Natural killer cell treated with Interleukin-12 subunit alpha and Interleukin-12 subunit beta and Interleukin-15 and Interleukin-18, amount 100 ng/mL, for 72 hours (primary cell): Measurements from ENCODE around the gene CDKN2AIPNL. TPM values are rescaled to one million over a fixed set of nuclear protein-coding genes. Genes with fewer than 3 reads are reported as not detected.

Experiments
- ATAC-seq, 2 donors: fragments of 150-1000 bp; cut with Tn5 transposase in 1 of 2; sonication (Bioruptor Pico), chemical (Tn5 transposase) in 1 of 2; 2 replicates each; pipeline ENCODE4 v1.10.0; 2021
- DNase-seq: peaks from one replicate; pipeline ENCODE4 v3.0.0; 2022; ENCODE audit warnings: low spot score
- H3K27ac Mint-ChIP-seq, 2 donors: 1 replicate in 1 of 2; 2 replicates in 1 of 2; pipeline ENCODE4 v1.8.0; 2022; ENCODE audit warnings: mixed read lengths in 2 of 2, mild to moderate bottlenecking in 1 of 2, moderate library complexity in 1 of 2
- H3K27me3 Mint-ChIP-seq, 2 donors: 1 replicate in 1 of 2; 2 replicates in 1 of 2; pipeline ENCODE4 v1.8.0; 2022; ENCODE audit warnings: mixed read lengths in 2 of 2
- H3K36me3 Mint-ChIP-seq: one replicate; pipeline ENCODE4 v1.8.0; 2022; ENCODE audit warnings: mixed read lengths
- H3K4me1 Mint-ChIP-seq, 2 donors: 1 replicate in 1 of 2; 2 replicates in 1 of 2; pipeline ENCODE4 v1.8.0; 2022; ENCODE audit warnings: low read depth in 2 of 2, mixed read lengths in 2 of 2, mild to moderate bottlenecking in 1 of 2
- H3K4me3 Mint-ChIP-seq: one replicate; pipeline ENCODE4 v1.8.0; 2022; ENCODE audit warnings: mixed read lengths
- H3K9me3 Mint-ChIP-seq: 2 replicates; pipeline ENCODE4 v1.8.0; 2022; ENCODE audit warnings: mixed read lengths
- total RNA-seq, 2 donors: library from RNA; stranded (reverse); gene quantifications; one replicate each; pipeline ENCODE4 v1.2.3, GENCODE V29; 2022

CDKN2AIPNL gene
- total RNA-seq, 2 donors from 2014 or later: 28.2 to 36.5 TPM

DNA sequence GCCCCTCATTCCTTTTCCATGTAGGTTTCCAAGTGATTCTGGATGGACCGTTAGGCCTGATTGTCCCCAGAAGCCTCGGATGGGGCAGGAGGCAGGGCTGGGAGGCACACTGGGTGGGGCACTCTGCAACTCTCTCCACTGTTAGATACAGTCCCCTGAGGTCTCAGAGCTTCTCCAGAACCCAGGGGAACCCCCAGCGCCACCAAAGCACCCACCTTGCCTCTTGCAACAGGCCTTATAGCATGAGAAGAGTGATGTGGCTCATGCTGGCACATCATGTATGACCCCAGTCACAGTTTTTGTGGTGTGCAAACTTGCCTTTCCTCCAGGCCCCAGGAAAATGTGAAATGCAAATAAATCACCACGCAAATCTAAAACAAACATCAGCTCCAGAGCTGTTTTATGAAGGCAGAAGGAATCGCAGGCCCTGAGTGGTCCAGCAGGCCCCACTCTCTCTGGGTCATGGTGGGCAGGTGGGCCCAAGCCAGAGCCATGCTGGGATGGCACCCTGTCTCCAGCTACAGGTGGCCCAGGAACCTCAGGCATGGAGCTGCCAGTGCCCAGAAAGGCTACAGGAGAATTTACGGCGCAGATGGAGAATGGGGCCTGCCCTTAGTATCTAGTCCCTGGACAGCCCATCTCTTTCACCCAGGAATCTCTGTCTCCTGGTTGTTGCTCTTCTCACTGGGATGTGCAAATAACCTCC is 36.3 kb upstream of the CDKN2AIPNL start:
- Mint-ChIP-seq H3K27ac (no peak overlapping the region), H3K27me3 (no peaks in the 10 kb centered on the region), H3K9me3 (peaks cover 3% of the 10 kb centered on the region), H3K4me1 (peaks cover 17 to 18% of the 10 kb centered on the region in 2 donors), H3K4me3 (no peak overlapping the region), H3K36me3 (no peaks in the 10 kb centered on the region)
- ATAC-seq (no peak), DNase-seq (no peak)

GRCh38 chr5:134446938-134447337 is 35.3 kb upstream of the CDKN2AIPNL start:
- no peak for ATAC-seq
- Mint-ChIP-seq H3K9me3 (peaks cover 3% of the 10 kb centered on the region), H3K36me3 (no peaks in the 10 kb centered on the region), H3K27me3 (no peaks in the 10 kb centered on the region), H3K4me3 (no peak overlapping the region), H3K4me1 (peaks cover 17 to 18% of the 10 kb centered on the region in 2 donors), H3K27ac (no peak overlapping the region)
- DNase-seq: no peak

DNA sequence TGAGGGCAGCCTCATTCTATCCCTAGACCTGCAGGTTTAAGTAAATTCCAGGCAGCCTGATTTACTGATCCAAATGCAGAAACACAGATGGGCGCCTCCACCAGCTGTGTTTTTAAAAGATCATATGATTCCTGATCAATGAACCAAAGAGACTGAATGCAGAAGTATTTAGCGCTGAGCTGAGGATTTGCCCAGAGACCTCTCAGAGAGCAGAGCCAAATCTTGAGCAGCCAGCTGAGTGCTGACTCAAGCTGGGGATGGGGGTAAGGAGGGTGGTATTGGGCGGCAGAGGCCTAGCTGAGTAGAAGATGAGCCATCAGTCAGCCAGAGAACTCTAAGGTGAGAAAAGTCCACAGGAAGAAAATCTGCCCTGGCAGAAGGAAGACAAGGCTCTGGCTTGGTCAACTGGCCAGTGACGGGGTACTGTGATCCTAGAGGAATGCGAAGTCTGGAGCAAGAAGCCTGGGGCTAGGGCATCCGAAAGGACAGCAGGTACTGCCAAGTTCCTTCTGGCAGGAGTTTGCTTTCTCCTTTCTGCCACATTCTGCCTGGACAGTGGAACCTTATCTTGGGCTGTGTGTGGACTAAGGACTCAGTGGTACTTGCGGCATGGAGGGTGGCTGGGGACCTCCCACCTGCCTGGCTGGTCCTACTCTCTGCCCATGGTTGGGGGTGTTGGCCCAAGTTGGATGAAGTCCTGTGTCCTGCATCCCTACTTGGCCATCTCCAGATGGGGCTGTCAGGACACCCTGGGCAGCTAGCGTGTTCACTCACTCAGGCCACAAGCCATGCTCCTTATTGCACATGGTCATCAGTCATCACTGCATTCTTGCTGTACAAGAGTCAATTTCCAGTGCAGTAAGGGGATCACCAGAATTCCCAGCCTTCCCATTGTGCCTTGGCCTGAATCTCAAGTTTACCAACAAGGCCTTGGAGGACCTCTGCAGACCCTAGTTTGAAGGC is 34.5 kb upstream of the CDKN2AIPNL start:
- DNase-seq (no peak), ATAC-seq (peak in 1 of 2 donors; percentile 15)
- Mint-ChIP-seq H3K36me3 (no peaks in the 10 kb centered on the region), H3K4me3 (no peak overlapping the region), H3K27me3 (no peaks in the 10 kb centered on the region), H3K27ac (no peak overlapping the region), H3K9me3 (peaks cover 3% of the 10 kb centered on the region), H3K4me1 (peaks cover 16 to 18% of the 10 kb centered on the region in 2 donors)

GRCh38 chr5:134444941-134445471 is 33.3 kb upstream of the CDKN2AIPNL start:
- Mint-ChIP-seq H3K9me3 (no peaks in the 10 kb centered on the region), H3K27ac (no peak overlapping the region), H3K36me3 (no peaks in the 10 kb centered on the region), H3K27me3 (peaks cover 0 to 2% of the 10 kb centered on the region in 2 donors), H3K4me3 (no peak overlapping the region), H3K4me1 (peaks cover 5 to 9% of the 10 kb centered on the region in 2 donors)
- ATAC-seq: peak in 1 of 2 donors; percentile 27
- no peak for DNase-seq

DNA sequence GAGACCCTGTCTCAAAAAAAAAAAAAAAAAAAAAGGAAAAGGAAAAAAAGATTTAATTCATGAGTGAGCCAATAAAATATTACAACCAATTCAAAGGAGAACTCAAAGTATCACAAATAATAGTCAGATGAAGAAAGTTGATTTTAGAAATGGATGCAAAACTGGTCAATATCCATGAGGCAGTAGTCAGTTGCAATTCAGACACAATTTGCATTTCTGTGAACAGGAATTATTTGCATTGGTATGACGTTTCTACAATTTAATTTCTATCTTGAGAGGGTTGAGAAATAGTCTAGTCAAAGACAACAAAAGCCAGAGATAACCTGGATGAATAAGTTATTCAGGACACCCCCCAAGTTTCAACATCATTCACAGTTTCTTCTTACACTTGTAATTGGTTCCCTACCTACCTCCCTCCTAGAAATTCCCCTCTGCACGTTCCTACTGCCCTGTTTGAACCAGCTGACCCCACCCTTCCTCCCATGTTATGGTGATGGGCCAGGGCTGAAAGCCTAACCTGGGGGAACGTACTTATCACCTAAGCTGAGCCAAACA is 28.6 kb upstream of the CDKN2AIPNL start:
- Mint-ChIP-seq H3K36me3 (no peaks in the 10 kb centered on the region), H3K4me3 (no peak overlapping the region)

DNA sequence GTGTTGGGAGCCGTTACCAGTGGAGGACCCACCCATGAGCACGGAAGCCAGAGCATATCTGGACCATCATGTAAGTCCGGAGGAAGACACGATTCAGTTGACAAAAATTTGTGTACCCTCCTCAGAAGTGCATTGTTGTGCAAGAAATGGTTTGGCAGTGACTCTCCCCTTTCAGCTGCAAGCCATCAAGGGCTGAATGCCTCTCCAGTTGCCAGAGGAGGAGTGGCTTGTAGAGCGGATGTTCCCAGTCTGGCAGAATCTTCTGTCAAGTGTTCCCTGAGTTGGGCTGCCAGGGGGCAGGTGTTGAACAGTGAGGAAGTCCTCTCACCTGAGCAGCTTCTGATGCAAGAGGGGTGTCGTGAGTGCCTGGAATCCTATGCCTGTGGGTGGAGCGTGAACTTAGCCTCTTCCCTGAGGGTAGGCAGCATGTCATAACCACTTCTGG is 27.6 kb upstream of the CDKN2AIPNL start:
- Mint-ChIP-seq H3K9me3 (no peaks in the 10 kb centered on the region), H3K36me3 (no peaks in the 10 kb centered on the region), H3K4me3 (no peak overlapping the region), H3K27me3 (peaks cover 0 to 2% of the 10 kb centered on the region in 2 donors), H3K27ac (no peak overlapping the region), H3K4me1 (peaks cover 11% of the 10 kb centered on the region in 2 donors)
- DNase-seq (no peak), ATAC-seq (no peak)

More for the DNA sequence above, 28.6 kb upstream of the CDKN2AIPNL start:
- DNase-seq (no peak), ATAC-seq (no peak)
- Mint-ChIP-seq H3K4me1 (peaks cover 11 to 16% of the 10 kb centered on the region in 2 donors), H3K27me3 (peaks cover 0 to 2% of the 10 kb centered on the region in 2 donors), H3K27ac (no peak overlapping the region), H3K9me3 (no peaks in the 10 kb centered on the region)

DNA sequence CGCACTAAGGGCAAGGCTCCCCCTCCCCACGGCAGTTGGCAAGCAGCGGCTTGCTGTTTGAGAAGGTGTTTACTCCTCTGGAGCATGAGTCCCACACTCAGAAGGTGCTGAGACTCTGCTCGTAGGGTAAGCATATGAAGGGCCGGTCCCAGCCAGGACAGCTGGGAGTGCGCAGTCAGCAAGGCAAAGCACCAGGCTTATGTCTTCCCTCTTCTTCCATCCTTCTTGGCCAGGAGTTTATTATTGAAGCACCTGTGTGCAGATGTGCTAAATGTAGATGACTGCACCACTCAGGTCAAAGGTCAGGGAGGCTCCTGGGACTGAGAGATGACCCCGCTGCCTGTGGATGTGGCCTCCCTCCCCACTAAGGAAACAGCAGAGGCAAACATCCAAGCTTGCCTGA is 27.0 kb upstream of the CDKN2AIPNL start:
- DNase-seq (no peak), ATAC-seq (no peak)
- Mint-ChIP-seq H3K27ac (no peak overlapping the region), H3K9me3 (no peaks in the 10 kb centered on the region), H3K36me3 (no peaks in the 10 kb centered on the region), H3K4me1 (peaks cover 11% of the 10 kb centered on the region in 2 donors), H3K4me3 (no peak overlapping the region), H3K27me3 (peaks cover 0 to 2% of the 10 kb centered on the region in 2 donors)

- peaks cover 11% of the 10 kb centered on the region in 2 donors for H3K4me1 Mint-ChIP-seq
- H3K36me3 Mint-ChIP-seq: no peaks in the 10 kb centered on the region
- no peak for DNase-seq
- H3K27ac Mint-ChIP-seq: no peak overlapping the region
- H3K27me3 Mint-ChIP-seq: peaks cover 0 to 2% of the 10 kb centered on the region in 2 donors
- no peaks in the 10 kb centered on the region for H3K9me3 Mint-ChIP-seq
- ATAC-seq: no peak
- no peak overlapping the region for H3K4me3 Mint-ChIP-seq
Observed at GRCh38 chr5:134437847-134438581, 26.3 kb upstream of the CDKN2AIPNL start.

DNA sequence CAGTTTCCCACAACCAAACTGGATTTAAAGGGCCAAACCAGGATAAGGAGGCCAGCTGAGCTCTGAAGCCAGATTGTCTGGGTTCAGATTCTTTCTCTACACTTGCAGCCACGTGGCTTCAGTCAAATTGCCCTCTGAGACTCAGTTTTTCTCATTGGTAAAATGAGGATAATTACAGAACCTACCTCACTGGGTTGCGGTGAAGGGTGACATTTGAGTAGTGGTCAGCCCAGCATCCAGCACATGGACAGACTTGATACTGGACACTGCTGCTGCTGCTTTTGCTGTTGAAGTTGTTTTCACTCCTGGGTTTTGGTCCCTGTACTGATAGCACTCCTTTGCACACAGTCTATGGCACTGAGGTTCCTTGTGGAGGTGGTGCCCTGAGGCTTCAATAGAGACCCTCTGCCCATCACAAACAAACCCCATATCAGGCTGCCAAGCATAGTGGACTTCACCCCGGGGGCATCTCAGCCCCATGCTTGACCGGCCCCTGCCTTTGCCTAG is 25.7 kb upstream of the CDKN2AIPNL start:
- H3K27ac Mint-ChIP-seq: peak overlapping the region in 1 of 2 donors; percentile 70
- peak overlapping the region; percentile 30 for H3K4me3 Mint-ChIP-seq
- DNase-seq: no peak
- peaks cover 11% of the 10 kb centered on the region in 2 donors for H3K4me1 Mint-ChIP-seq
- no peaks in the 10 kb centered on the region for H3K36me3 Mint-ChIP-seq
- H3K9me3 Mint-ChIP-seq: no peaks in the 10 kb centered on the region
- peaks cover 0 to 2% of the 10 kb centered on the region in 2 donors for H3K27me3 Mint-ChIP-seq
- ATAC-seq: no peak

DNA sequence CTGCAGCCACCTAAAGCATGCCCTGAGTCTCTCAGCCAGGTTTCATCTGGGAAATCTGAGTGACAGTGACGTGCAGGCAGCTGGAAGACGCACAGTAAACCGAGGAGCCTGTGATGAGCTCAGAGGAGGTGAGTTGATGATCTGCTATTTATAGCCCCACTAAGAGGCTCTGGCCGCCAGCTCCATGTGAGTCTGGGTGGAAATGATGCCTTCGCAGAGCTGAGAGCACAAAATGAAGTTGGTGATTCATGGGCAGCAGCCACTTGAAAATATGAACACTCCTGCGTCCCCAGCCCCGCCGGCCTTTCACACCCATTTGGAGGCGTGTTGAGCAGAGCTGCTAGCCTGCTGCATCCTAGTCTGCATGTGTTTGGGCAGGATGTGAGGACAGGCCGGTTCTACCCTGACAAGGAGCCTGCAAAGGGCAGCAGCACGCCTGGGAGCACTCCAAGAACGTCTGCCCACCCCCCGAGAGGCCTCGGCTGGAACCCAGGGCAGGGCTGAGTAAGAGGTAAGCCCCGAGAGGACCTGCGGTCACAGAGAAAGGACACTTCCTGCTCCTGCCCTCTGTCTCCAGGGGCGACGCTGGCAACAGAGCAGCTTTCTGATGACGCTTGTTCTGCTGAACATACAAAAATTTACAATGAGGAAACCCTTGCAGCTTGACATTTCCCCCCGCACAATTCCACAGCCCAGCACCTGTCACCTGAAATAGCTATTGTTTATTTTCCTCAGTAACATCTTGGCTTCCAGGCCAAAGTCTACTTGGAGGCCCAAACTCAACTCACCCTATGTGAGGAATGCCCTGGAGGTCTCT is 25.1 kb upstream of the CDKN2AIPNL start:
- Mint-ChIP-seq H3K36me3 (no peaks in the 10 kb centered on the region), H3K27me3 (peaks cover 0 to 6% of the 10 kb centered on the region in 2 donors), H3K4me3 (peak overlapping the region; percentile 30), H3K27ac (peak overlapping the region; percentile 56 to 70), H3K4me1 (peaks cover 11% of the 10 kb centered on the region in 2 donors), H3K9me3 (no peaks in the 10 kb centered on the region)
- peak; percentile 94 for ATAC-seq
- peak; percentile 73 for DNase-seq

DNA sequence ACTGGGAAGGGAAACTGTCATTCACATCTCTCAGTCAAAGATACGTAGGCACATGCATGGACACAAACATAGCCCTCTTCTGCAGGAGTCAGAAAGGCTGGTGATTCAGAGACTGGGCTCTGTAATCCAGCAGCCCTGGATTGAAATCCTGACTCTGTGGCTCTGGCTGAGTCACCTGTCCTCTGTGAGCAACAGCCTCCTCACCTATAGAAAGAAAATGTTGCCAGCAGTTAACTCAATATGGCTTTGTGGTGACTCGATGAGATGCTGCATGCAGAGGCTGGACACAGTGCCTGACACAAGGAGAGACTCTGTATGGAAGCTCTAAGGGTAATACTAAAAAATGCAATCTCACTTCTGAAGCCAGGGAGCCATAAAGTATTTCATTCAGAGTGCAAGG is 23.9 kb upstream of the CDKN2AIPNL start:
- no peak for ATAC-seq
- no peak for DNase-seq
- H3K4me3 Mint-ChIP-seq: no peak overlapping the region
- no peaks in the 10 kb centered on the region for H3K9me3 Mint-ChIP-seq
- peak overlapping the region in 1 of 2 donors; percentile 47 for H3K27ac Mint-ChIP-seq
- peaks cover 11% of the 10 kb centered on the region in 2 donors for H3K4me1 Mint-ChIP-seq
- no peaks in the 10 kb centered on the region for H3K36me3 Mint-ChIP-seq
- H3K27me3 Mint-ChIP-seq: peaks cover 0 to 6% of the 10 kb centered on the region in 2 donors

GRCh38 chr5:134432677-134433359 is 21.1 kb upstream of the CDKN2AIPNL start:
- peaks cover 0 to 9% of the 10 kb centered on the region in 2 donors for H3K27me3 Mint-ChIP-seq
- H3K9me3 Mint-ChIP-seq: no peaks in the 10 kb centered on the region
- DNase-seq (no peak), ATAC-seq (no peak)
- peaks cover 11% of the 10 kb centered on the region in 2 donors for H3K4me1 Mint-ChIP-seq
- no peak overlapping the region for H3K4me3 Mint-ChIP-seq
- no peak overlapping the region for H3K27ac Mint-ChIP-seq
- H3K36me3 Mint-ChIP-seq: no peaks in the 10 kb centered on the region
